H1 (cell line): ENCODE results near the gene TMEM17. TPM values are rescaled to one million over a fixed set of nuclear protein-coding genes. Genes with fewer than 3 reads are reported as not detected.

Source experiments
- EGR1 ChIP-seq: IDR thresholded peaks from 2 replicates; pipeline ENCODE4 v1.6.1; 2011; ENCODE audit warnings: low read depth, low read length, borderline replicate concordance
- polyA plus RNA-seq, 7 experiments: library from polyadenylated mRNA; depleted of rRNA in 3 of 7; stranded (reverse) in 5 of 7; unstranded in 2 of 7; fragments of >200 nt in 5 of 7; fragments of 200-250 nt in 2 of 7; gene quantifications; 1 replicate in 5 of 7; 2 replicates in 1 of 7; 4 replicates in 1 of 7; pipeline versions ENCODE4 v1.2.1 to v1.2.3, GENCODE V29; 2011 to 2013; ENCODE audit warnings: missing spikeins in 2 of 7, mixed read lengths in 2 of 7
- total RNA-seq: library from RNA; stranded (reverse); fragmentation: NEBNext Ultra II Directional; extraction: Animal tissue kit (Norgen Biotek cat#: 25700); gene quantifications from 2 replicates; pipeline ENCODE4 v1.2.1, GENCODE V29; 2021
- TF ChIP-seq, protein P1 (sequence below): fragments of 300-600 bp; sonication (generic); IDR thresholded peaks from 2 replicates; pipeline ENCODE4 v1.7.1; 2012; ENCODE audit warnings: low read length, moderate library complexity, mild to moderate bottlenecking, inconsistent platforms; ENCODE audit not compliant: insufficient replicate concordance

TMEM17 gene
- total and polyA plus RNA-seq, 2 of the 8 experiments (the other 6 are each of a cell fraction or from before 2014, with no cell fraction given): 0.69 to 1.2 TPM

DNA sequence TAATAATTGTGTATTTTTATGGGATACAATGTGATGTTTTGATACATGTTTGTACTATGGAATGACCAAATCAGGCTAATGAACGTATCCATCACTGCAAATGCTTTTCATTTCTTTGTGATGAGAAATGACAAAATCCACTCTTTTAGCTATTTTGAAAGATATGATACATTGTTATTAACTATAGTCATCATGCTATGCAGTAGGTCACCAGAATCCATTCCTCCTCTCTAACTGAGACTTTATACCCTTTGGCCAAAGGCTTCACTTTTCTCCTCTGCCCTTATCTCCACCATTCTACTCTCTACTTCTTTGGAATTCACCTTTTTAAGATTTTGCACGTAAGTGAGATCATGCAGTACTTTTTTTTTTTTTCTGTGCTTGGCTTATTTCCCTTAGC lies 44.5 kb upstream of the TMEM17 start (continued):
- TF ChIP-seq, protein P1, sequence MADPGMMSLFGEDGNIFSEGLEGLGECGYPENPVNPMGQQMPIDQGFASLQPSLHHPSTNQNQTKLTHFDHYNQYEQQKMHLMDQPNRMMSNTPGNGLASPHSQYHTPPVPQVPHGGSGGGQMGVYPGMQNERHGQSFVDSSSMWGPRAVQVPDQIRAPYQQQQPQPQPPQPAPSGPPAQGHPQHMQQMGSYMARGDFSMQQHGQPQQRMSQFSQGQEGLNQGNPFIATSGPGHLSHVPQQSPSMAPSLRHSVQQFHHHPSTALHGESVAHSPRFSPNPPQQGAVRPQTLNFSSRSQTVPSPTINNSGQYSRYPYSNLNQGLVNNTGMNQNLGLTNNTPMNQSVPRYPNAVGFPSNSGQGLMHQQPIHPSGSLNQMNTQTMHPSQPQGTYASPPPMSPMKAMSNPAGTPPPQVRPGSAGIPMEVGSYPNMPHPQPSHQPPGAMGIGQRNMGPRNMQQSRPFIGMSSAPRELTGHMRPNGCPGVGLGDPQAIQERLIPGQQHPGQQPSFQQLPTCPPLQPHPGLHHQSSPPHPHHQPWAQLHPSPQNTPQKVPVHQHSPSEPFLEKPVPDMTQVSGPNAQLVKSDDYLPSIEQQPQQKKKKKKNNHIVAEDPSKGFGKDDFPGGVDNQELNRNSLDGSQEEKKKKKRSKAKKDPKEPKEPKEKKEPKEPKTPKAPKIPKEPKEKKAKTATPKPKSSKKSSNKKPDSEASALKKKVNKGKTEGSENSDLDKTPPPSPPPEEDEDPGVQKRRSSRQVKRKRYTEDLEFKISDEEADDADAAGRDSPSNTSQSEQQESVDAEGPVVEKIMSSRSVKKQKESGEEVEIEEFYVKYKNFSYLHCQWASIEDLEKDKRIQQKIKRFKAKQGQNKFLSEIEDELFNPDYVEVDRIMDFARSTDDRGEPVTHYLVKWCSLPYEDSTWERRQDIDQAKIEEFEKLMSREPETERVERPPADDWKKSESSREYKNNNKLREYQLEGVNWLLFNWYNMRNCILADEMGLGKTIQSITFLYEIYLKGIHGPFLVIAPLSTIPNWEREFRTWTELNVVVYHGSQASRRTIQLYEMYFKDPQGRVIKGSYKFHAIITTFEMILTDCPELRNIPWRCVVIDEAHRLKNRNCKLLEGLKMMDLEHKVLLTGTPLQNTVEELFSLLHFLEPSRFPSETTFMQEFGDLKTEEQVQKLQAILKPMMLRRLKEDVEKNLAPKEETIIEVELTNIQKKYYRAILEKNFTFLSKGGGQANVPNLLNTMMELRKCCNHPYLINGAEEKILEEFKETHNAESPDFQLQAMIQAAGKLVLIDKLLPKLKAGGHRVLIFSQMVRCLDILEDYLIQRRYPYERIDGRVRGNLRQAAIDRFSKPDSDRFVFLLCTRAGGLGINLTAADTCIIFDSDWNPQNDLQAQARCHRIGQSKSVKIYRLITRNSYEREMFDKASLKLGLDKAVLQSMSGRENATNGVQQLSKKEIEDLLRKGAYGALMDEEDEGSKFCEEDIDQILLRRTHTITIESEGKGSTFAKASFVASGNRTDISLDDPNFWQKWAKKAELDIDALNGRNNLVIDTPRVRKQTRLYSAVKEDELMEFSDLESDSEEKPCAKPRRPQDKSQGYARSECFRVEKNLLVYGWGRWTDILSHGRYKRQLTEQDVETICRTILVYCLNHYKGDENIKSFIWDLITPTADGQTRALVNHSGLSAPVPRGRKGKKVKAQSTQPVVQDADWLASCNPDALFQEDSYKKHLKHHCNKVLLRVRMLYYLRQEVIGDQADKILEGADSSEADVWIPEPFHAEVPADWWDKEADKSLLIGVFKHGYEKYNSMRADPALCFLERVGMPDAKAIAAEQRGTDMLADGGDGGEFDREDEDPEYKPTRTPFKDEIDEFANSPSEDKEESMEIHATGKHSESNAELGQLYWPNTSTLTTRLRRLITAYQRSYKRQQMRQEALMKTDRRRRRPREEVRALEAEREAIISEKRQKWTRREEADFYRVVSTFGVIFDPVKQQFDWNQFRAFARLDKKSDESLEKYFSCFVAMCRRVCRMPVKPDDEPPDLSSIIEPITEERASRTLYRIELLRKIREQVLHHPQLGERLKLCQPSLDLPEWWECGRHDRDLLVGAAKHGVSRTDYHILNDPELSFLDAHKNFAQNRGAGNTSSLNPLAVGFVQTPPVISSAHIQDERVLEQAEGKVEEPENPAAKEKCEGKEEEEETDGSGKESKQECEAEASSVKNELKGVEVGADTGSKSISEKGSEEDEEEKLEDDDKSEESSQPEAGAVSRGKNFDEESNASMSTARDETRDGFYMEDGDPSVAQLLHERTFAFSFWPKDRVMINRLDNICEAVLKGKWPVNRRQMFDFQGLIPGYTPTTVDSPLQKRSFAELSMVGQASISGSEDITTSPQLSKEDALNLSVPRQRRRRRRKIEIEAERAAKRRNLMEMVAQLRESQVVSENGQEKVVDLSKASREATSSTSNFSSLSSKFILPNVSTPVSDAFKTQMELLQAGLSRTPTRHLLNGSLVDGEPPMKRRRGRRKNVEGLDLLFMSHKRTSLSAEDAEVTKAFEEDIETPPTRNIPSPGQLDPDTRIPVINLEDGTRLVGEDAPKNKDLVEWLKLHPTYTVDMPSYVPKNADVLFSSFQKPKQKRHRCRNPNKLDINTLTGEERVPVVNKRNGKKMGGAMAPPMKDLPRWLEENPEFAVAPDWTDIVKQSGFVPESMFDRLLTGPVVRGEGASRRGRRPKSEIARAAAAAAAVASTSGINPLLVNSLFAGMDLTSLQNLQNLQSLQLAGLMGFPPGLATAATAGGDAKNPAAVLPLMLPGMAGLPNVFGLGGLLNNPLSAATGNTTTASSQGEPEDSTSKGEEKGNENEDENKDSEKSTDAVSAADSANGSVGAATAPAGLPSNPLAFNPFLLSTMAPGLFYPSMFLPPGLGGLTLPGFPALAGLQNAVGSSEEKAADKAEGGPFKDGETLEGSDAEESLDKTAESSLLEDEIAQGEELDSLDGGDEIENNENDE: no peak
- no peak for TF ChIP-seq EGR1
